HG02870 (cell line): ENCODE results near the gene ACSS1.

Experiments used
- ATAC-seq: cut with Tn5 transposase; IDR thresholded peaks from one replicate; pipeline ENCODE4 v1.9.1; 2021; ENCODE audit warnings: mild to moderate bottlenecking, moderate library complexity; ENCODE audit not compliant: unreplicated experiment

Gene ACSS1

DNA sequence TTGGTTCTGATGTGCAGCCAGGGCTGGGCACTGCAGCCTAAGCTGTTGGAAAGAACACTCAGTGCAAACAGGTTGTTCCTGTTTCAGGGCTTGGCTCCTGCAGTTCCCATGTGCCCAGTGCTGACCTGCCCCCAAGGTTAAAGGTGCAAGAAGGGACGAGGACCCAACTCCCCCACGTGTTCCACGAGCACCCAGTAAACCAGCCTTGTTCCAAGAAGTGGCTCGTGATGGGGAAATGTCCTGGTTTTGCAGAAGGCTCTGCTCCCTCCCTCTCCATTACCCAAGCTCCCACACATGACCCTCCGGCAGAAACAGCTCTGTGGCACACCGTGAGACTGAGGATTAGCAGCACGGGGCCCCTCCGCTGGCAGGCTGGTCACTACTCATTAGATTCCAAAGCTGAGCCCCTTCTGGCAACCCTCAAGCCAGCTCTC, 9.4 kb downstream of the ACSS1 start:
- ATAC-seq = no peak

DNA sequence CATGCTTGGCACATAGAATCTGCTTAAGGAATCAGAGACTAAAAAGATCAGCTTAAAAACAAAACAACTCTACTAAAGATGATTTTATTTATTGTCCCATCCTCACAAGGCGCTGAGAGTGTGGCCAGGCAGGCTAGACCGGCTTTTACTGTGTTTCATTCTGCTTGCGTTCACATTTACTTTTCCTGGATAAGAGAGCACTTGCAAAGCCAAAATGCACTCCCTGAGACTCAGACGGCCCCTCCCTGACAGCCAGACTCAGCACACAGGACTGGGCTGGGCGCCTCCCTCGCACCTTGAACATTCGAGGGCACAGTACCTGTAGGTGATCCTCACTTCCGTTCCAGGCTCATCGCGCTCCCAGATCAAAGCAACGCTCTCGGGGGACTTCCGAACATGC, 10.2 kb downstream of the ACSS1 start:
- no peak for ATAC-seq

GRCh38 chr20:25046736-25047666, 10.9 kb downstream of the ACSS1 start:
- ATAC-seq = no peak

- ATAC-seq = no peak
Measured at GRCh38 chr20:25046181-25046641, 11.7 kb downstream of the ACSS1 start.

- no peak for ATAC-seq
Measured at GRCh38 chr20:25045343-25045712, 12.6 kb downstream of the ACSS1 start.

GRCh38 chr20:25044660-25045342, 13.1 kb downstream of the ACSS1 start:
- ATAC-seq = no peak

DNA sequence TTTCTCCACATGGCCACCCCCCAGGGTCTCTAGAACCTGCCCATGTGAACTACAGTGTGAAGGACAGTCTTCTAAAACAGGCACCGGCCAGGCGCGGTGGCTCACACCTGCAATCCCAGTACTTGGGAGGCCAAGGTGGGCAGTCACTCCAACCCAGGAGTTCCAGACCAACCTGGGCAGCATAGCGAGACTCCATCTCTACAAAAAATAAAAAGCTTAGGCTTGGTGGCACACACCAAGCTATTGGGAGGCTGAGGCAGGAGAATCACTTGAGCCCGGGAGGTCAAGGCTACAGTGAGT, 13.7 kb downstream of the ACSS1 start:
- no peak for ATAC-seq

- ATAC-seq = no peak
Measured at GRCh38 chr20:25043499-25044260, 14.3 kb downstream of the ACSS1 start.

- peak; percentile 73 for ATAC-seq
Measured at GRCh38 chr20:25042531-25043498, 15.1 kb downstream of the ACSS1 start.

- no peak for ATAC-seq
Measured at GRCh38 chr20:25041813-25042530, 16.0 kb downstream of the ACSS1 start.

DNA sequence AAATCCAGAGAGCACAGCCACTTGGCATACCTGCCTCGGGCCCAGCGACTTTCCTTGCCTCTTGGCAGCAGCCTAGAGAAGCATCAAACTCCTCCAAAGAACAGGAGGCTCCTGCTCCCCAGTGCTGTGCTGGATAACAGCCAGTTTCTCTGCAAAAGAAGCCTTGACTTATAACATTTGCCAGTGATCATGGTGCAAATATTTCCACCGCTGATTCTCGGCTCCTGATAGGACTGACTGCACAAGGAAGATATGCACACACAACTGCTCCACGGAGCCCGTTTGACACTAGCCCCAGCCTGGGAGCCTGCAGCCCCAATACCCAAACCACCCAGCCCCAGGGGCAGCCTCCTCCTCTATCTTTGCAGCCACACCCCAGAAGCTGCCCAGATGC, 17.5 kb downstream of the ACSS1 start:
- no peak for ATAC-seq

- no peak for ATAC-seq
Measured at GRCh38 chr20:25039697-25040437, 18.1 kb downstream of the ACSS1 start.

- ATAC-seq = no peak
Measured at GRCh38 chr20:25038591-25039015, 19.3 kb downstream of the ACSS1 start.

DNA sequence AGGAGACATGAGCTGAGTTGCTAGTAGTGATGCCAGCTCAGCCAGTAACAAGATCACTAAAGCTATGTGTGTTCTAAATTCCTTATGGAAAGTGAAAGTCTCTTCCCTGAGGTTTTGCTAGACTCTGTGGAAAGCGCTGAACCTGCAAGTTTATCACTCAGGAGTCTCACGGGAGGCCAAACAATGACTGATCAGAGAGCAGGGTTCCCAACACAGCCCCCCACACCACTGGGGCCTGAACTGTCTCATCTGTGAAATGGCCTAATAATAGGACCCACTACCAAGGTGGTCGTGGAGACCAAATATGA, 19.9 kb downstream of the ACSS1 start:
- ATAC-seq = no peak

DNA sequence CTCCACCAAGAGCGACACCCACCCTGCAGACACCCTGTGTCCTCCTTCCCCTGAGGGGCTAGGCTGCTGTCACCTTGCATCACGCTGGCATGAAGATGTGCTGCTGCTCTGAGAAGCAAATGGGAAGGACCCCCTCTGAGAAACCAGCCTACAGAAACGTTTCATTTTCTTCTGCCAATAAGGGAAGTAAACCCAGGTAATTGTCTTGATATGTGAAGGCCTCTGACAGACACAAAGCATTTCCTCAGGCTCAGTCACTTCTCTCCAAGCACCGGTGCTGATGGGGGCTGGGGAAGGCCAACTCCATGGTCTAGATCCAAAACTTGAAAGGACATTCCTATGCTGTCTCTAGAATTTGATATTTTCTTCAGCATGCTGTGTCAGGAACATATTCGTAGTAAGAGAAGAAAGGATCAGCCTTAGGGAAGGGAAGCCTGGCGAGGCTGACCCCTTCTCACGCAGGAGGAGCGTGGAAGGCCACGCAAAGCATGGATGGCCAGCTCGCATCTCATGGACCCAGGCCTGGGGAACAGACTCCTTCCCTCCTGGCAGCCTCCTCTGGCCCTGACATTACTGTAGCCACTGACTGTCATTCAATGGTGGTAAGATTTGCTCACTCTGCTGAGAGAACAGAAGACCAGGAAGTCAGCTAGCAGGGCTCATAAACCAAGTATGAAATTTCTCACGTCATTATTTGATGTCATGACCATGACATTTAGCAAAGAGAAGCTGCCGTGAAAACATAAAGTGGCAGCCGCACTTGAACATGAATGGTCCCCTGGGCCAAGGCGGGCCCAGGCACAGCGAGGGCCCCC, 20.4 kb downstream of the ACSS1 start:
- no peak for ATAC-seq

DNA sequence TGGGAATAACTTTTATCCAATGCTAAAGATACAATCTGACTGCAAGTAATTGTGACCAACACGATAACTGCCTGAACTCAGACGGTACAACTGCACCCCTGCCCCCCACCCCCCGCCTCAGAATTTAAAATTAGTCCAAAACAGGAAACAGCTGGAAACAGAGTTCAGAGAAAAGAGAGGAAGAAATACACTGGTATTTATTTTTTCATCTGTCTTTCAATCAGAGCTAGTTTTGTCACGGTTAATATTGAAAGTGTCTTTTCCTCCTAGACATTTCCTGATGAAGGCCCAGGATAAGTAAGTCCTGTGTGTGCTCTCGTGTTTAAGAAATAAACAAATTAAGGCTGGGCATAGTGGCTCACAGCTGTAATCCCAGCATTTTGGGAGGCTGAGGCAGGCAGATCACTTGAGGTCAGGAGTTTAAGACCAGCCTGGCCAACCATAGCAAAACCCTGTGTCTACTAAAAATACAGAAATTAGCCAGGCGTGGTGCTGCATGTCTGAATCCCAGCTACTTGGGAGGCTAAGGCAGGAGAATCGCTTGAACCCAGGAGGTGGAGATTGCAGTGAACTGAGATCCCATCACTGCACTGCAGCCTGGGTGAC, 21.5 kb downstream of the ACSS1 start:
- no peak for ATAC-seq

DNA sequence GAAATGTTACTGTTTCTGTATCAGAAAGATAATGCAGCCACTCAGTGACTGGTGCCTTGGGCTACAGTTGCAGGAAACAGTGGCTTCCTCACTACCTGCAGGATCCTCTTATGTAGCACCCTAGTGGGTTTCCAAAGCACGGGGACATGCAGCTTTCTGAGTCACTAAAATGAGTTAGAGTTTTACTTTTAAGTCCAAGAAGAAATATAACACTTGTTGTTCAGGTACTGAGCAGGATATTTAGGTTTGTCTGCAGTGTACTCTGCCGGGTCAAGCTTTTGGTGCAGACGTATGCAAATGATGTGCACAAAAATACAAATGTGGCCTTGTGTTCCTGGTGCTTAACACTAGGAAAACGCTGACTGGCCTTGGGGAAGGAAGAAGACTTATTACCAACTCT, 22.0 kb downstream of the ACSS1 start:
- no peak for ATAC-seq

GRCh38 chr20:25033924-25034300, 24.0 kb downstream of the ACSS1 start:
- ATAC-seq = no peak
